22Rv1 (cell line): ENCODE results near the gene CT47A1.

ENCODE experiments used
- CTCF ChIP-seq: fragments of 450-650 bp; IDR thresholded peaks from 2 replicates; pipeline ENCODE4 v1.5.1; 2017; ENCODE audit warnings: mild to moderate bottlenecking
- ZFX ChIP-seq: fragments of 450-650 bp; IDR thresholded peaks from 2 replicates; pipeline ENCODE4 v1.6.1; 2017; ENCODE audit warnings: antibody characterized with exemption, borderline replicate concordance

- TF ChIP-seq CTCF (no peak), ZFX (no peak)
Observed at GRCh38 chrX:121028419-121028818, 42.9 kb upstream of the CT47A1 start.
